AG10803 (cell line): ENCODE results near the gene ADAM12.
A peak's percentile ranks its signal among the peaks of the same experiment; 100 is the strongest.

Experiments
- DNase-seq: peaks from one replicate; pipeline ENCODE4 v3.0.0; 2010; ENCODE audit warnings: low read depth
- H3K4me3 ChIP-seq: 2 replicates; pipeline ENCODE4 v1.5.1; 2011; ENCODE audit warnings: mild to moderate bottlenecking, low read length, control low read depth
- TF ChIP-seq, protein P1 (sequence below): conservative IDR thresholded peaks from 2 replicates; pipeline ENCODE4 v1.5.1; 2011; ENCODE audit warnings: mild to moderate bottlenecking, low read length, control low read depth, inconsistent platforms

ADAM12 gene

DNA sequence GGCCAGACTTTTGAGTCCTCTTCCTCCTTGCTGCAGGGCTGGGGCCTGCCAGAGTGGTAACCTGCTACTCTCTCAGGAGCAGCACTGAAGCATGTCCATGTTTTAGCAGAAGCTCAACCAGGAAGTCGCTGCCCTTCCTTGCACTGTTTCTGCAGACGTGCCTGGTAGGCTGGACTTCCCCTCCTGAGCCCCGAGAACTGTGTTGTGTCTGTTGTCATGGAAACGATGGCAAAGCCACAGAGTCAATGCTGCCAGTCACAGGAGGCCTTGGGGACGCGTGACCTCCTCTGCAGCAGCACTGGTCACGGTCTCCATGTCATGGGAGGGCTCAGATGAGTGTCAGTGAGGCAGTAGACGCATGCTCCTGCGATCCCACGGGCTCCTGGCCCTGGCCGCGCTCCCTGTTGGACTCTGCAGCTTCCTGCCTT, 346.5 kb downstream of the ADAM12 start:
- DNase-seq, result peak; percentile 71
- H3K4me3 ChIP-seq, result no peak overlapping the region
- TF ChIP-seq, protein P1, sequence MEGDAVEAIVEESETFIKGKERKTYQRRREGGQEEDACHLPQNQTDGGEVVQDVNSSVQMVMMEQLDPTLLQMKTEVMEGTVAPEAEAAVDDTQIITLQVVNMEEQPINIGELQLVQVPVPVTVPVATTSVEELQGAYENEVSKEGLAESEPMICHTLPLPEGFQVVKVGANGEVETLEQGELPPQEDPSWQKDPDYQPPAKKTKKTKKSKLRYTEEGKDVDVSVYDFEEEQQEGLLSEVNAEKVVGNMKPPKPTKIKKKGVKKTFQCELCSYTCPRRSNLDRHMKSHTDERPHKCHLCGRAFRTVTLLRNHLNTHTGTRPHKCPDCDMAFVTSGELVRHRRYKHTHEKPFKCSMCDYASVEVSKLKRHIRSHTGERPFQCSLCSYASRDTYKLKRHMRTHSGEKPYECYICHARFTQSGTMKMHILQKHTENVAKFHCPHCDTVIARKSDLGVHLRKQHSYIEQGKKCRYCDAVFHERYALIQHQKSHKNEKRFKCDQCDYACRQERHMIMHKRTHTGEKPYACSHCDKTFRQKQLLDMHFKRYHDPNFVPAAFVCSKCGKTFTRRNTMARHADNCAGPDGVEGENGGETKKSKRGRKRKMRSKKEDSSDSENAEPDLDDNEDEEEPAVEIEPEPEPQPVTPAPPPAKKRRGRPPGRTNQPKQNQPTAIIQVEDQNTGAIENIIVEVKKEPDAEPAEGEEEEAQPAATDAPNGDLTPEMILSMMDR, result no peak

GRCh38 chr10:126041117-126041516, 347.2 kb downstream of the ADAM12 start:
- no peak overlapping the region for H3K4me3 ChIP-seq
- no peak for DNase-seq
- TF ChIP-seq, protein P1, result no peak

GRCh38 chr10:126037946-126038345, 350.3 kb downstream of the ADAM12 start:
- TF ChIP-seq, protein P1, result no peak
- no peak overlapping the region for H3K4me3 ChIP-seq

GRCh38 chr10:126036515-126036914, 351.8 kb downstream of the ADAM12 start:
- DNase-seq, result no peak
- H3K4me3 ChIP-seq, result no peak overlapping the region
- TF ChIP-seq, protein P1, result no peak

More at GRCh38 chr10:126037946-126038345, 350.3 kb downstream of the ADAM12 start:
- no peak for DNase-seq

DNA sequence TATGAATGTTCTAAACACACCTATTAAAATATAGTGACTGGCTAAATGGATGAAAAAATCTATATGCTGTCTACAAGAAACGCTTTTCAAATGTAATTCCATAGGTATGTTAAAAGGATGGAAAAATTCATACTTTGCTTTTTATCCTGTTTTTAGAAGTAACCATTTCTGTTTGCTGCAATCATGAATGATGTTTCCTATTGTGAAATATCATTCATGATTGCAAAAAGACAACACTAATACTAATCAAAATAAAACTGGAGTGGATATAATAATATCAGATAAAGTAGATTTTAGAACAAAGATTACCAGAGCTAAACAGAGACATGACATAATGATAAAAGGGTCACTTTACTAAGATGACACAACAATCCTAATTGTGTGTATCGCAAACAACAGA, 353.7 kb downstream of the ADAM12 start:
- no peak for DNase-seq
- H3K4me3 ChIP-seq, result no peak overlapping the region
- TF ChIP-seq, protein P1, result no peak

DNA sequence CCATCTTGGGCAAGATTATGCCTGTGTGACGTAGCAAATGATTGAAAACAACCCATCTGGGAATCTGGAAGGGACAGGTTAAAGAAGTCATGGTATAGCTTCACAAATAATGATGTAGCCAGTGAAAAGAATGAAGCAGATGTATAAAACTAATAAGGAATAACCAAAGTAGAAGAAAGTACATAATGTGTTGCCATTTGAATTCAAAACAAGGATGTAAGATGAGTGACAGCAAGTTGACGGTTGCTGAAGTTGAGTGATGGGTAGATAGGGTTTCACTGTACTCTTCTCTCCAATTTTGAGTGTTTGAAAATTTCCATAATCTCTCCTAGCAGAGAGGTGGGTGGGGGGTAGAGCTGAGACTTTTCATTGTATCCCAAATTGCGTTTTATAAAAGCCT, 358.3 kb downstream of the ADAM12 start:
- H3K4me3 ChIP-seq, result no peak overlapping the region
- DNase-seq, result no peak
- TF ChIP-seq, protein P1, result no peak

DNA sequence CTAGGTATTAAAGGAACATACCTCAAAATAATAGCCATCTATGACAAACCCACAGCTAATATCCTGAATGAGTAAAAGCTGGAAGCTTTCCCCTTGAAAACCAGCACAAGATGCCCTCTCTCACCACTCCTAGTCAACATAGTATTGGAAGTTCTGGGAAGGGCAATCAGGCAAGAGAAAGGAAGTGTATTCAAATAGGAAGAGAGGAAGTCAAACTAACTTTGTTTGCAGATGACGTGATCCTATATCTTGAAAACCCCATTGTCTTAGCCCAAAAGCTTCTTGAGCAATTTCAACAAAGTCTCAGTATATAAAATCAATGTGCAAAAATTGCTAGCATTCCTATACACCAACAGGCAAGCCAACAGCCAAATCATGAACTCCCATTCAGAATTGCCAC, 360.6 kb downstream of the ADAM12 start:
- no peak overlapping the region for H3K4me3 ChIP-seq
- DNase-seq, result no peak
- TF ChIP-seq, protein P1, result no peak
